Colonic mucosa (tissue), 4 donors: ENCODE results near the gene EPS8. TPM values are rescaled to one million over a fixed set of nuclear protein-coding genes. Genes with fewer than 3 reads are reported as not detected.
A peak's percentile ranks its signal among the peaks of the same experiment; 100 is the strongest.

Experiments
- DNase-seq: peaks from one replicate; pipeline ENCODE4 v3.0.0-alpha.2; 2020
- H3K27ac ChIP-seq: fragments of 200-600 bp; one replicate; pipeline ENCODE4 v1.8.0; 2021
- H3K27me3 ChIP-seq: fragments of 200-600 bp; one replicate; pipeline ENCODE4 v1.8.0; 2021
- H3K36me3 ChIP-seq: fragments of 200-600 bp; one replicate; pipeline ENCODE4 v1.8.0; 2021
- H3K4me1 ChIP-seq: fragments of 200-600 bp; one replicate; pipeline ENCODE4 v1.8.0; 2021; ENCODE audit warnings: mild to moderate bottlenecking
- H3K4me3 ChIP-seq: fragments of 200-600 bp; one replicate; pipeline ENCODE4 v1.8.0; 2021
- H3K9ac ChIP-seq, 2 donors: one replicate each; pipeline ENCODE4 v1.7.0; 2013; ENCODE audit warnings: control low read depth in 2 of 2, low read depth in 2 of 2, low read length in 2 of 2
- H3K9me3 ChIP-seq: fragments of 200-600 bp; one replicate; pipeline ENCODE4 v1.8.0; 2021
- intact Hi-C: fragments of 100-400 bp; cut with DNase I; formaldehyde crosslinking; loops from one replicate; pipeline ENCODE4 v1.14.1; 2022
- total RNA-seq, 2 donors: library from RNA; stranded (reverse); fragmentation: NEBNext Ultra II Directional in 1 of 2; extraction: Animal tissue kit (Norgen Biotek cat#: 25700) in 1 of 2; gene quantifications; one replicate each; pipeline ENCODE4 v1.2.1, GENCODE V29; 2021
- TF ChIP-seq, protein P1 (sequence below): fragments of 200-600 bp; IDR thresholded peaks from one replicate; pipeline ENCODE4 v1.8.0; 2022; ENCODE audit warnings: antibody characterized with exemption, mild to moderate bottlenecking
- donor health status: healthy.
- donor health status: DM: no; HTN: no; CAD: no.
- donor health status: DM: no; HTN: no; CAD: no.

EPS8 gene
- total RNA-seq, 2 donors from 2014 or later: 93.7 to 161 TPM

- no peak overlapping the region for H3K4me3 ChIP-seq
- TF ChIP-seq, protein P1, sequence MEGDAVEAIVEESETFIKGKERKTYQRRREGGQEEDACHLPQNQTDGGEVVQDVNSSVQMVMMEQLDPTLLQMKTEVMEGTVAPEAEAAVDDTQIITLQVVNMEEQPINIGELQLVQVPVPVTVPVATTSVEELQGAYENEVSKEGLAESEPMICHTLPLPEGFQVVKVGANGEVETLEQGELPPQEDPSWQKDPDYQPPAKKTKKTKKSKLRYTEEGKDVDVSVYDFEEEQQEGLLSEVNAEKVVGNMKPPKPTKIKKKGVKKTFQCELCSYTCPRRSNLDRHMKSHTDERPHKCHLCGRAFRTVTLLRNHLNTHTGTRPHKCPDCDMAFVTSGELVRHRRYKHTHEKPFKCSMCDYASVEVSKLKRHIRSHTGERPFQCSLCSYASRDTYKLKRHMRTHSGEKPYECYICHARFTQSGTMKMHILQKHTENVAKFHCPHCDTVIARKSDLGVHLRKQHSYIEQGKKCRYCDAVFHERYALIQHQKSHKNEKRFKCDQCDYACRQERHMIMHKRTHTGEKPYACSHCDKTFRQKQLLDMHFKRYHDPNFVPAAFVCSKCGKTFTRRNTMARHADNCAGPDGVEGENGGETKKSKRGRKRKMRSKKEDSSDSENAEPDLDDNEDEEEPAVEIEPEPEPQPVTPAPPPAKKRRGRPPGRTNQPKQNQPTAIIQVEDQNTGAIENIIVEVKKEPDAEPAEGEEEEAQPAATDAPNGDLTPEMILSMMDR: no peak
- intact Hi-C loops: no loop called here
- no peak for DNase-seq
- H3K9ac ChIP-seq: peak overlapping the region in 1 of 2 donors; percentile 14
- H3K27me3 ChIP-seq: no peaks in the 10 kb centered on the region
- peaks cover 6% of the 10 kb centered on the region for H3K4me1 ChIP-seq
- no peaks in the 10 kb centered on the region for H3K36me3 ChIP-seq
- H3K9me3 ChIP-seq: no peaks in the 10 kb centered on the region
- peak overlapping the region; percentile 30 for H3K27ac ChIP-seq
These were observed 62.9 kb downstream of the EPS8 start for GRCh38 chr12:15726027-15726877.

DNA sequence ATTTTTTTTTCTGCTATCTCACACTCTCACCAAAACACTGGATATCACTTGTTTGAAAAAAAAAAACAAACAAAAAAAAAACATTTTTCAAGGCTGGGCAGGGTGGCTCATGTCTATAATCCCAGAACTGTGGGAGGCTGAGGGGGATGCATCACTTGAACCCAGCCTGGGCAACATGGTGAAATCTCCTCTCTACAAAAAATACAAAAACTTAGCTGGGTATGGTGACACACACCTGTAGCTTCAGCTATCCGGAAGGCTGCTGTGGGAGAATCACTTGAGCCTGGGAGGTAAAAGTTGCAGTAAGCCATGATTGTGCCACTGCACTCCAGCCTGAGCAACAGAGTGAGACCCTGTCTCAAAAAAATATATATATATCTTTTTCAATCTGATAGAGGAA lies 66.2 kb downstream of the EPS8 start:
- no peaks in the 10 kb centered on the region for H3K27me3 ChIP-seq

DNA sequence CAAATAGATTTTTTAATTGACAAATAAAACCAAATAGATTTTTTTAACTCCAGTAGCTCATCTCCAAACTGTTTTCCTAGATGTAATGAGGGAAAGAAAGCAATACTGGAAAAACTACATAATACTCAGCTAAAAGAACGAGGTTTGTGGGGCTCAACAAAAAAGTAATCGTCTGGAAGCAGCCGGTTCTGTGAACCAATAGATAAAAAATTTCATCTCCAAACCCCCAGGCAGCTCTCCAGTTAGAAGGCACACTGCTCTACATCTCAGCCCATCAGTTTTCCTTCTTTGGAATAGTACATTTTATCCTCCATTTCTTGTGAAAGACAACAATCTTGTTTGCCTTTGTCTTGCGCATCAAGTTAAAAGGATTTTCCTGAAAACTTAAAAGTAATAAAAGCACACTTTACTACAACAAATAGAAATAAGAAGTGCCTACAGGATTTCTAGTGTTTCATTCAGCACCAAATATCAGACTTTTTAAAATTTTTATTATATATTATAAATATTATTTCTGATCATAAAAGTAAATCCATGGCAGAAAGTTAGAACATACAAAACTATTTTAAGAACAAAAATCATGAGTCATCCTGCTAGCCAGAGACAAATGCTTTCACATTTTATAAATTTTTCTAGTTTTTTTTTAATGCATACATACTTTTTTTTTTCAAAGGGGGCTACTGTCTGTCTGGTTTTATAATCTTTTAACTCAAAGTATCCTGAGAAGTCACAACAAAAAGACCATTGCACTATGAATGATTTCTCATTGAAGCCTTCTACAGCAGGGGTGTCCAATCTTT lies 67.7 kb downstream of the EPS8 start:
- Histone ChIP-seq H3K9ac (no peak overlapping the region), H3K9me3 (no peaks in the 10 kb centered on the region), H3K27me3 (no peaks in the 10 kb centered on the region), H3K4me3 (no peak overlapping the region), H3K27ac (no peak overlapping the region), H3K4me1 (peaks cover 11% of the 10 kb centered on the region), H3K36me3 (no peaks in the 10 kb centered on the region)
- TF ChIP-seq, protein P1: no peak
- intact Hi-C loops: no loop called here
- DNase-seq: no peak

More for the DNA sequence above, 66.2 kb downstream of the EPS8 start:
- H3K9me3 ChIP-seq: no peaks in the 10 kb centered on the region
- intact Hi-C loops: no loop called here
- TF ChIP-seq, protein P1: no peak
- H3K36me3 ChIP-seq: no peaks in the 10 kb centered on the region
- H3K4me1 ChIP-seq: peaks cover 11% of the 10 kb centered on the region
- no peak for DNase-seq
- no peak overlapping the region for H3K9ac ChIP-seq
- no peak overlapping the region for H3K4me3 ChIP-seq
- H3K27ac ChIP-seq: no peak overlapping the region

DNA sequence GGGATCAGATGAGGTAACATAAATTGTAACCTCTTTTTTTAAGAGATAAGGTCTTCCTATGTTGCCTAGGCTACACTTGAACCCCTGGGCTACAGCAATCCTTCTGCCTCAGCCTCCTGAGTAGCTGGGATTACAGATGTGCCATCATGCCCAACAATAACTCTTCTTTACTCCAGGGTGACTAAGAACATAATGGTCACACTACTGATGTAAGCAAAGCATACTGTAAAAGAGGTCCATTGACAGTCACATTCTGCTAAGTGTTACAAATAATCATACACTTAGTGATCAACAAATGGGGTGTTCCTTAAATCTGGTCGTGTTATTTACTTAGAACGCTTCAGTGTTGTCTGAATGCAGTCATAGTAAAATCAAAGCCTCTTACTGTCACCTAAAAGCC lies 68.9 kb downstream of the EPS8 start:
- TF ChIP-seq, protein P1: no peak
- no peak for DNase-seq
- Histone ChIP-seq H3K27ac (no peak overlapping the region), H3K4me3 (no peak overlapping the region), H3K9me3 (no peaks in the 10 kb centered on the region), H3K9ac (no peak overlapping the region), H3K36me3 (no peaks in the 10 kb centered on the region), H3K4me1 (peaks cover 5% of the 10 kb centered on the region), H3K27me3 (no peaks in the 10 kb centered on the region)
- intact Hi-C loops: no loop called here

DNA sequence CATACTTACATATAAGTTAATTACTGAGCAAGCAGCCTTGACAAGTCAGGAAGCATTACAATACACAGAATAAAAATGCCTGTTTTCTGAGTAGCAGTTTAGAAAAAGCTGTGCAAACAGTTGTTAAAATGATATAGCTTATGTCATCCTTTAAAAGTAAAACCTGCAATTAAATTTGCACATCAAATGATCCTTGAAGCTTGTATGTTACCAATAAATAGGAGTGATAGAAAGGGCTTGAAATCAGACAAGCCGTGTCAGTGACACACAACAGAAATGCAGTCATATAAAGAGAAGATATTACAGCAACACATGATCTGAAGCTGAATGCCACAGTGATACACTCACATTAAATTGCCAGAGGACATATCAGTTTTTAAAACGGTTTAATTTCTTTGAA lies 70.0 kb downstream of the EPS8 start:
- H3K9me3 ChIP-seq: no peaks in the 10 kb centered on the region
- no peaks in the 10 kb centered on the region for H3K36me3 ChIP-seq
- no peak overlapping the region for H3K4me3 ChIP-seq
- DNase-seq: no peak
- no peaks in the 10 kb centered on the region for H3K27me3 ChIP-seq
- intact Hi-C loops: loop anchor here (10.0 kb wide), 1 partner anchor 66 kb away; the partner anchor contains the start of gene EPS8
- no peak overlapping the region for H3K9ac ChIP-seq
- peak overlapping the region; percentile 52 for H3K27ac ChIP-seq
- TF ChIP-seq, protein P1: no peak
- H3K4me1 ChIP-seq: peaks cover 5% of the 10 kb centered on the region
